GM12892 (cell line): ENCODE measurements around the gene PCSK5.

Experiments used
- DNase-seq: peaks from one replicate; pipeline ENCODE4 v3.0.0; 2011; ENCODE audit not compliant: insufficient read length
- FAIRE-seq: peaks from 2 replicates; lab custom pipeline; 2011; peaks lifted over from hg19 to GRCh38; lab: Jason Lieb, UNC
- POLR2A ChIP-seq: IDR thresholded peaks from 2 replicates; pipeline ENCODE4 v1.6.1; 2011; ENCODE audit warnings: low read depth, low read length, control low read depth
- POLR2AphosphoS5 ChIP-seq: IDR thresholded peaks from 2 replicates; pipeline ENCODE4 v1.6.1; 2011; ENCODE audit warnings: low read depth, low read length, control low read depth
- TAF1 ChIP-seq: IDR thresholded peaks from 2 replicates; pipeline ENCODE4 v1.6.1; 2011; ENCODE audit warnings: low read depth, mild to moderate bottlenecking, control low read depth, low read length, borderline replicate concordance

PCSK5 gene

GRCh38 chr9:75871624-75872023, 18.8 kb upstream of the PCSK5 start:
- DNase-seq (no peak), FAIRE-seq (no peak)
- no peak for TF ChIP-seq TAF1
- no peak for TF ChIP-seq POLR2AphosphoS5
- TF ChIP-seq POLR2A, result no peak

- DNase-seq (no peak), FAIRE-seq (no peak)
- no peak for TF ChIP-seq POLR2AphosphoS5
- no peak for TF ChIP-seq POLR2A
- TF ChIP-seq TAF1, result no peak
Measured at GRCh38 chr9:75873712-75874111, 16.8 kb upstream of the PCSK5 start.

- FAIRE-seq, result no peak
- no peak for DNase-seq
- TF ChIP-seq TAF1 (no peak), POLR2AphosphoS5 (no peak), POLR2A (no peak)
Measured at GRCh38 chr9:75876999-75877640, 13.4 kb upstream of the PCSK5 start.

- FAIRE-seq (no peak), DNase-seq (no peak)
Measured at GRCh38 chr9:75878488-75878860, 12.0 kb upstream of the PCSK5 start.

GRCh38 chr9:75880618-75881017, 9.9 kb upstream of the PCSK5 start:
- FAIRE-seq (no peak), DNase-seq (no peak)
- TF ChIP-seq POLR2AphosphoS5, result no peak
- no peak for TF ChIP-seq TAF1
- no peak for TF ChIP-seq POLR2A

More at GRCh38 chr9:75878488-75878860, 12.0 kb upstream of the PCSK5 start:
- no peak for TF ChIP-seq TAF1
- TF ChIP-seq POLR2A, result no peak
- no peak for TF ChIP-seq POLR2AphosphoS5

- no peak for FAIRE-seq
- TF ChIP-seq POLR2A (no peak), TAF1 (no peak), POLR2AphosphoS5 (no peak)
- no peak for DNase-seq
Measured at GRCh38 chr9:75881761-75882160, 8.7 kb upstream of the PCSK5 start.

- FAIRE-seq (no peak), DNase-seq (no peak)
- no peak for TF ChIP-seq TAF1
- TF ChIP-seq POLR2AphosphoS5, result no peak
- TF ChIP-seq POLR2A, result no peak
Measured at GRCh38 chr9:75885652-75886051, 4.8 kb upstream of the PCSK5 start.

GRCh38 chr9:75889577-75889976, 896 bp upstream of the PCSK5 start:
- no peak for FAIRE-seq
- no peak for DNase-seq
- no peak for TF ChIP-seq TAF1
- no peak for TF ChIP-seq POLR2AphosphoS5
- TF ChIP-seq POLR2A, result no peak

GRCh38 chr9:75889977-75890471, 449 bp upstream of the PCSK5 start:
- TF ChIP-seq POLR2AphosphoS5, result no peak
- TF ChIP-seq POLR2A, result no peak
- no peak for TF ChIP-seq TAF1
- no peak for DNase-seq
- FAIRE-seq, result no peak

GRCh38 chr9:75891277-75891741, 836 bp downstream of the PCSK5 start:
- no peak for FAIRE-seq
- DNase-seq, result no peak
- TF ChIP-seq POLR2AphosphoS5 (no peak), POLR2A (no peak), TAF1 (no peak)

- DNase-seq, result no peak
- no peak for FAIRE-seq
- no peak for TF ChIP-seq TAF1
- TF ChIP-seq POLR2AphosphoS5, result no peak
- no peak for TF ChIP-seq POLR2A
Measured at GRCh38 chr9:75891771-75892215, 1.3 kb downstream of the PCSK5 start.

GRCh38 chr9:75892216-75892911, 1.9 kb downstream of the PCSK5 start:
- no peak for TF ChIP-seq TAF1
- TF ChIP-seq POLR2A, result no peak
- no peak for TF ChIP-seq POLR2AphosphoS5
- FAIRE-seq (no peak), DNase-seq (no peak)

GRCh38 chr9:75893106-75893505, 2.6 kb downstream of the PCSK5 start:
- FAIRE-seq, result no peak
- DNase-seq, result no peak

More at GRCh38 chr9:75893106-75893505, 2.6 kb downstream of the PCSK5 start:
- TF ChIP-seq POLR2A, result no peak
- no peak for TF ChIP-seq TAF1
- no peak for TF ChIP-seq POLR2AphosphoS5
